Activated T-cell treated with anti-CD3 and anti-CD28 coated beads for 24 hours (primary cell): ENCODE measurements around the gene OST4.
A peak's percentile ranks its signal among the peaks of the same experiment; 100 is the strongest.
"Not testable (repeated sequence)": the region's sequence is repeated elsewhere in the genome, so short reads cannot be mapped to it uniquely, and the experiment has no call there.

Experiments used
- DNase-seq: peaks from one replicate; pipeline ENCODE4 v3.0.0-alpha.2; 2020; ENCODE audit warnings: low read depth

Gene OST4

GRCh38 chr2:27071277-27071989 is at the start of gene OST4:
TSS of gene OST4 (minus strand) at chr2:27071654.
- DNase-seq, result peak; percentile 87

GRCh38 chr2:27119330-27119670 is 47.8 kb upstream of the OST4 start:
- not testable (repeated sequence) for DNase-seq

- DNase-seq, result no peak
These were observed 47.3 kb upstream of the OST4 start, which contains the start of gene CGREF1 for GRCh38 chr2:27118525-27119329. TSS of gene CGREF1 (minus strand) at chr2:27119128. CDS start at chr2:27104366, 14,762 bp downstream.

GRCh38 chr2:27117995-27118524 is 46.6 kb upstream of the OST4 start:
- no peak for DNase-seq

GRCh38 chr2:27115519-27115918 is 44.1 kb upstream of the OST4 start:
- DNase-seq, result no peak

- not testable (repeated sequence) for DNase-seq
These were observed 40.1 kb upstream of the OST4 start for GRCh38 chr2:27111392-27112078.

GRCh38 chr2:27110603-27111352 is 39.3 kb upstream of the OST4 start:
- DNase-seq, result not testable (repeated sequence)

GRCh38 chr2:27109083-27109482 is 37.6 kb upstream of the OST4 start:
- no peak for DNase-seq

- no peak for DNase-seq
These were observed 36.8 kb upstream of the OST4 start for GRCh38 chr2:27108221-27108620.

- DNase-seq, result no peak
These were observed 34.5 kb upstream of the OST4 start for GRCh38 chr2:27105981-27106380.

- DNase-seq, result no peak
These were observed 30.9 kb upstream of the OST4 start for GRCh38 chr2:27102329-27102728.

- no peak for DNase-seq
These were observed 28.6 kb upstream of the OST4 start for GRCh38 chr2:27100036-27100435.

GRCh38 chr2:27099334-27099955 is 28.0 kb upstream of the OST4 start:
- DNase-seq, result no peak

GRCh38 chr2:27097341-27097740 is 25.9 kb upstream of the OST4 start:
- no peak for DNase-seq

- DNase-seq, result no peak
These were observed 25.4 kb upstream of the OST4 start for GRCh38 chr2:27096748-27097297.

- peak; percentile 21 for DNase-seq
These were observed 24.5 kb upstream of the OST4 start for GRCh38 chr2:27095745-27096651.

GRCh38 chr2:27095427-27095744 is 23.9 kb upstream of the OST4 start:
- no peak for DNase-seq

GRCh38 chr2:27094353-27094984 is 23.0 kb upstream of the OST4 start:
- no peak for DNase-seq
